Right renal pelvis (tissue), 4 donors: Measurements from ENCODE around the gene LOXHD1. TPM values are rescaled to one million over a fixed set of nuclear protein-coding genes. Genes with fewer than 3 reads are reported as not detected.

Experiments
- DNase-seq, 4 donors: peaks; one replicate each; pipeline ENCODE4 v3.0.0-alpha.2; 2013; ENCODE audit warnings: low read depth in 4 of 4, low spot score in 3 of 4, missing footprints in 1 of 4
- polyA plus RNA-seq, 4 donors: library from polyadenylated mRNA; unstranded; fragments of 120-200 nt; gene quantifications; one replicate each; pipeline ENCODE4 v1.2.1, GENCODE V29; 2013; ENCODE audit not compliant: insufficient read length in 4 of 4

The LOXHD1 gene
- polyA plus RNA-seq = 1 to 10 TPM in 1 of 4 donors, under 1 TPM in 3; 0.37 to 1.2 (median 0.67) TPM

- no peak for DNase-seq
Observed at GRCh38 chr18:46657115-46657955, at the start of gene LOXHD1. Gene LOXHD1 (minus strand): TSS chr18:46657220. CDS start chr18:46657033, 187 bp downstream.

GRCh38 chr18:46705521-46705920 lies 48.5 kb upstream of the LOXHD1 start:
- DNase-seq = no peak

DNA sequence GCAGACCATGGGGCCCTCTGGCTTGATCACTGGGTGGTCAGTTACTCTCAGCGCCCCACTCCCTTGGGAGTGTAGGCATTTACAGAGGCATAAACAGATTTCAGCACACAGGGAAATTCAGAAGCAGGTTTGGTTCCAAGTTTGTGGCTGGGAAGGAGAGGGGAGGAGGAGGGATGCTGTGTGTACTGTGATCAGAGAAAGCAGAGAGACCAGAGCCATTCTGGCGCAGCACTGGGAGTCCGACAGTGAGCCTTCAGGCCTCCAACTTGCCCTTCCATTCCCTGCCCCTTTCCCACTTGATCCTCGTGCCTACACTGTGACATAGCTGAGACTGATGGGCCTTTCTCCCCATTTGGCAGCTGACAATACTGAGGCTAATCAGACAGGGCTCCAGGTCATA lies 47.8 kb upstream of the LOXHD1 start:
- DNase-seq = no peak

GRCh38 chr18:46704189-46704588 lies 47.2 kb upstream of the LOXHD1 start:
- DNase-seq = no peak

GRCh38 chr18:46702471-46702870 lies 45.5 kb upstream of the LOXHD1 start:
- no peak for DNase-seq

- DNase-seq = no peak
Observed at GRCh38 chr18:46700066-46700824, 43.2 kb upstream of the LOXHD1 start.

DNA sequence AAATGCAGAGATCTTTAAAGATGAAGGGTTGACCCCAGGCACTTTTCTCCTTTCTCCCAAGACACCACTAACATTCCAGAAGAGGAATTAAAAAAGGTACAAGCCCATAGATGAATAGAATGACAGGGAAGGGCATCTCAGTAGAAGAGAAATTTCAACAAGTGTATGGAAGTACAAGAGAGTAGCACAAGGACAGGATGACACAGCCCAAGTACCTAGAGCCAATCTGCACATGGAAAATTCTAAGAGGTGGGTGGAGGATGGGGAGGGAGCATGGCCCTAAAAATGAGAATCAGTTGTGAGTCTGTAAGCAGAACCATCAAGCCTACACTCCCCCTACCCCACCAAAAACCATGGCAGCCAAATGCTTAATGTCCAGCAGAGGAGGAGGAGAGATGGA lies 39.7 kb upstream of the LOXHD1 start:
- no peak for DNase-seq

- no peak for DNase-seq
Observed at GRCh38 chr18:46696268-46696667, 39.2 kb upstream of the LOXHD1 start.

- no peak for DNase-seq
Observed at GRCh38 chr18:46693996-46694395, 37.0 kb upstream of the LOXHD1 start.

- DNase-seq = no peak
Observed at GRCh38 chr18:46688853-46689525, 32.0 kb upstream of the LOXHD1 start.

DNA sequence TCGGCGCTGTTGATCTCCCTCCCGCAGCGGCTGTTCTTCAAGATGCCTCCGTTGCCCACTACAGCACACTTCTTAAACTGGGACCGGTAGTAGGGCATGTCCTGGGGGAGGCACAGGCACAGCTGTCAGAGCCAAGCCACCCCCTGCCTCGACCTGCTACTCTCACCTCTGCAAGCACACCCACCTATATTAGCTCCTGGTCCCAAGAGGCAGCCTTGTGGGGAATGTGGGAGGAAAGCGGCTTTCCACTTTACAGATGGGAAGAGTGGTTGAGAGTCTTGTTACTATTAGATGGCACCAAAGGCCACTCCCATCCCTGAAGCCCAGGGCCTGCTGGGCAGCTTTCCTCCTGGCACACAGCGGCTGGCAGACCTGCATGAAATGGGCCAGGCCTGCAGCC lies 29.2 kb upstream of the LOXHD1 start:
- DNase-seq = no peak

- DNase-seq = no peak
Observed at GRCh38 chr18:46683252-46683651, 26.2 kb upstream of the LOXHD1 start.

DNA sequence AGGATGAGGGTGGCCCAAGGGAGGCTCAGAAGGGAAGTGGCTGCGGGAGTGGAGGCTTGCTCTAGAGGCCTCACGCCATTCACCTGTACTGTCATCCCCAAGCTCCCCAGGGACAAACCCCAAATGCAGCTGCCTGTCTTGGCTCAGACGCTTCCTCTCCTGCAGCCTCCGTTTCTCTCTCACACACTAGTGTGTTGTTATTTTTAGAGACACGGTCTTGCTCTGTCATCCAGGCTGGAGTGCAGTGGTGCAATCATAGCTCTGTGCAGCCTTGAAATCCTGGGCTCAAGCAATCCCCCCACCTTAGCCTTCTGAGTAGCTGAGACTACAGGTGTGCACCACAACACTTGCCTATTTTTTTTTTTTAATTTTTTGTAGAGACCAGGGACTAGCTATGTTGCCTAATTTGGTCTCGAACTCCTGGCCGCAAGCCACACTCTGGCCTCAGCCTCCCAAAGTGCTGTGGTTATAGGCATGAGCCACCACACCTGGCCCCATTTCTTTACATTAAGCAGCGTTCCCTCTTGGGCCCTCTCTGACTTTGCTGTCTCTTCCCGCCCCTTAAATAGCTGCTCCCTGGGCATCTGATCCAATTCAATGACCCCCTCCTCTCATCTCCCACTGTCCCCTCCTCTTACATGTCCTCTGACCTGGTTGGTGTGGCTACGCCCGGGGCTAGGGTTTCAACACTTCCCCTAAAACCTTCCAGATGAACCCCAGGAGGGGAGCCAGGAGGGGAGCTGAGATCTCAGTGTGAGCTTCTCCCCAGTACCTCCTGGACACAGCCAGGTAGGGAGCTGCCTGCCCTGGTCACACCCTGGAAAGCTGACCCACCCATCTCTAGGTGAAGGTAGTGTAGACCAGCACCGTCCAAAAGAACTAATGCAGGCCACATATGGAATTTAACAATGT lies 24.0 kb upstream of the LOXHD1 start:
- DNase-seq = no peak

DNA sequence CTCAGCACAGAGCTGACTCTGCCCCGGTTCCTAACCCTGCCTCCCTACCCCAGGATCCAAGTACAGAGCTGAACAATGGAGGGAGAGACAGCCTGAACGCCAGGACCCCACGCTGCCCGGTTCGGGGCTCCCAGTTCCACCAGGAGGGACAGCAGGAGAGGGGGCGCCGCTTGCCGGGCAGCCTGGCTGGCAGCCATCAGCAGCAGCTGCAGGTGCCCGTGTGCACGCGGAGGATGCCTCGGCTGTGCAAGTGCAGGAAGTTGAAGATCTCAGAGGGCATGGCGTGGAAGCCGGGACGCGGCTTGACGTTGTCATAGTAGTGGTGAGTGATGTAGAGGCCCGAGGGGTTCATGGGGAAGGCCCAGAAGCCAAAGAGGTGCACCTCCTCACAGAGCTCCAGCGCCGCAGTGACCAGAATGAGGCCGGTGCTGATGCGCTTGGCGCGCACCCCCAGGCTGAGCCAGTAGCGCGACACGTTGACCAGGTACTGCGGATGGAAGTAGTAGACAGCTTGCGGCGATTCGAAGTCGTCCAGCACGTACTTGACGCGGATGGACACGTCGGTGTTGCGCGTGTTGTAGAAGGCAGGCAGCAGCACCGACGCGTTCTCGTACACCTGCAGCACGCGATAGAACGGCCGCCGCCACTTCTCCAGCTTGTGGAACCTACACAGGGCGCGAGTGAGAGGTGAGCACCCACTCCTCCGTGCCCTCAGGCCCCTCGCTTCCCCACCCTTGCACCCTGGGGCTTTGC lies 23.0 kb upstream of the LOXHD1 start:
- DNase-seq = no peak

DNA sequence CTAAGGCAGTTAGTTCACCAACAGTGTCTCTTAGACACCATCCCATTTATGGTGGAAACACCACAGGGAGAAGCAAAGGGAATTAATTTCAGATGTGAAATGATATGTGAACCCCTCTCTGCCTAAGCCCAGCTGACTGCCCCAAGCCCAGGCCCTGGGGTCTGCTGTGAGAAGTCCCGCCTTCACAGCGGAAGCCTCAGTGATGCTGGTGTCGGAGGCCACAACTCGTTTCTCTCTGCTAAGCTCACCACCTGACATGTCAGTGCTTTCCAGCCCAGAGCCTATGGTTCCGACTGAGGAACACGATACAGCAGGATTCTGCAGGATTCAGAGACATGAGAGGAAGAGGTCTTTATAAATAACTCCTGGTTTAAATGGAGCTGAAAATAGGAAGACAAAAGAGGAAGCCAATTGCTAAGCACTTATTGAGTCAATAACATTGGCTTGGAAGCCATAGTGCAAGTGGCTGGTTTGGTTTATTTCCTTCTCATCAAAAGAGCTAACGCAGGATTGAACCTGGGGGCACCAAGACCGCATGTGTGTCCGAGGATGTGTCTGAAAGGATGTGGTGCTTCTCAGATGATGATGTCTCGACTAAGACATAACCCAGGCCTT lies 21.9 kb upstream of the LOXHD1 start:
- no peak for DNase-seq

DNA sequence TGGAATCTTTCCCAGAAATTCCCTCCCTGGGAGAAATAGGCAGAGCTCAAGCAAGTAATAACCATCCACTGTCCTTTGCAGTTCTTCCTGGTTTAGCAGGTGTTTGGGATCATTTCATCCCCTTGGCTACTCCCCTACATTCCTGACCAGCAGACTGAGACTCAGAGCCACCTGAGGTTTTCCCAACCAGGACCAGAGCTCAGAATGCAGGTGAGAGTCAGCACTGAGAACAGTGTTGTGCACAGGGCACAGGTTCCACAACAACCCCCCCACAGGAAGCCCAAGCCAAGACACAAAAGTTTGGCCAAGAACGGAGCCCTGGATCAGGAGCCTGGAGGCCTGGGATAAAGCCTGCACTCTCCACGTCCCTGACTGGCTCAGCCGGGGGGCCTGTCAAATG lies 21.0 kb upstream of the LOXHD1 start:
- DNase-seq = no peak

DNA sequence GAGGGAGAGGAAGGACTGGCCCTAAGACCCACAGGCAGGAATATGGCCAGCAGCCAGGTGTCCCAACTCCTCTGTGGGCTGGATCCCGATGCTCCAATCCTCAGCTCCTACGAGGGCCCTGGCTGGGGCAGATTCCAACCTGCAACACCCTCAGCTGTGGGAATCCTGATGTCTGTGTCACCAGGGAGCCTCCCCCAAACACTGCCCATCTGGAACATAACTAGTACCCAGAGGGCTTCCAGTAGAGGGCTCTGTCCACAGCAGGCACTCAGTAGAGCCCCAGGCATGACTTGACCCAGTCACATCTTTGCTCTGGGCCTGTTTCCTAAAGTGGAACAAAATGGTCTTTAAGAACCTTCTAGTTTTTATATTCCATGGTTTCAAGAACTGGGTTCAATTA lies 20.6 kb upstream of the LOXHD1 start:
- no peak for DNase-seq

DNA sequence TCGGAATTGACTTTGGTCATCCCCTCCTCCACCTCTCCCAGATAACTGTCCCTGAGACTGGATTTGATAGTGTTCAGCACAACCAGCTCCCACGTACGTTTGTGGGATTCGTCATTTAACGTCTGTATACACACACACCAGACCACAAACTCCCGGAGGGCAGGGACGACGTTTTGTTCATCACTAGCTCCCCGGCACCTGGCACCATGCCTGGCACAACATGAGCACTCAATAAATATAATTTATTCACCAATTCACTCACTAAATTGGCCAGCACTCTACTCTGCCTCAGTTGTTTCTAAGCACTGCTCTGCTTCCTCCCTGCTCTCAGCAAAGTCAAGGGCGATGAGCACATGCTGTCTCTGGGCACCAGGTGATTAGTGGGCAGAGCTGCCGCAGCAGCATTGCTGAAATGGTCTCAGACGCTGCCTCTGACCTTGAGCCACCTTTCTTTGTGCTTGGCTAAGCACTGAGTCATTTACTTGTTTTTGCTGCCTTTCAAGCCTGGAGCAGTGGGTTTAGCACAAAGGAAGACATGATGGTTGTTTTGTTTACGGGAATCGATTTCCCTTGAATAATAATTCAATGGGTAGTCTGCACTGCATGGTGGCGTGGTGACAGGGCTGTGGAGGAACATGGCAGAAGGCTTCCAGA lies 19.3 kb upstream of the LOXHD1 start:
- peak in 2 of 4 donors; percentile 48 to 57 for DNase-seq

DNA sequence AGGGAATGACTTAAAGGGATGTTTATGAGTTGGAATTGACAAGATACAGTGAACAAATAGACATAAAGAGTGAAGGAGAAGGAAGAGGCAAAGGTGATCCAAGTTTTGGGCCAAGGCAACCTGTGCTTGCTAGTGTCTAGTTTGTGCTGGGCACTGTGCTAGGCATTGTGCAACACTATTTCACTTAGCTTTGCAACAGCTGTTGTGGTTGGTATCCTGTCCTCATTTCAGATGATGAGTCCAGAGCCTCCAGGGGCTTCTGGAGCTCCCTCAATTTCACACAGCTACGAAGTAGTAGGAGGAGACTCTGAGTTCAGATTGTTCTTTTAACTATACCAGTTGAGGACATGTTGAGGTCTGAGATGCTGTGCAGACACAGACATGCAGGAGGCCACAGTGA lies 18.1 kb upstream of the LOXHD1 start:
- DNase-seq = no peak
